SU-DHL-6 (cell line): ENCODE measurements around the gene TSKU.

Experiments
- CTCF ChIP-seq: fragments of 200-600 bp; sonication (generic); IDR thresholded peaks from one replicate; pipeline ENCODE4 v1.5.1; 2017; ENCODE audit warnings: antibody characterized with exemption, mild to moderate bottlenecking, low read length, moderate library complexity; ENCODE audit not compliant: insufficient read depth, poor library complexity, severe bottlenecking
- EZH2phosphoT487 ChIP-seq: fragments of 200-600 bp; sonication (generic), shearing (Covaris generic); conservative IDR thresholded peaks from 2 replicates; pipeline ENCODE4 v1.6.1; 2018; ENCODE audit warnings: mild to moderate bottlenecking, antibody characterized with exemption, low read length, moderate library complexity, mixed read lengths

DNA sequence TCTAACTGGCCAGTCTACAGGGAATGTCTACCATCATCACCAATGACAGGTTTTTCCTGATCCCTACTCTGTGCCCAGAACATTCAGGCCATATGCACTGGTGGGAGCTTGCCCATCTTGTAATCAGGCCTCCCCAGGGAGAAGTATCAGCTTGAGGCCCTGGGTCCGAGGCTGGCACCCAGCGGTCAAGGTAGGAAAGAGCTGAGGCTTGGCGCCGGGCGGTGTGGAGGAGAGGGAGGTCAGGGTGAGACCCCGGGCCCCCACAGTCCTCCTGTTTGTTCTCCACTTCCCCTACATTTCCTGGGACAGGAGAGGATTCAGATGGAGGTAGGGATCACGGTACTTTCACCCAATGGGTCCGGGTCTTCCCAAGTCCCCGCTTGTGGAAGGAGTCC, 15.5 kb downstream of the TSKU start:
- TF ChIP-seq CTCF (no peak), EZH2phosphoT487 (no peak)
